HCT116 (cell line): Measurements from ENCODE around the gene NLRC5. TPM values are rescaled to one million over a fixed set of nuclear protein-coding genes. Genes with fewer than 3 reads are reported as not detected.

ENCODE experiments used
- ATAC-seq: fragments of 200-7000 bp; cut with Tn5 transposase; 2 replicates; pipeline ENCODE4 v1.9.1; 2020; ENCODE audit warnings: mild to moderate bottlenecking, moderate library complexity
- BruUV-seq: library from RNA; stranded (reverse); fragments of 400-500 nt; replicated peaks from 2 replicates; lab custom pipeline; 2021; lab: Mats Ljungman, UMichigan
- CTCF ChIA-PET: fragments of 300-600 bp; sonication (Branson Sonifier 250); formaldehyde crosslinking; loops from one replicate; lab custom pipeline; 2021; ENCODE audit warnings: antibody characterized with exemption; lab: Charles Lee
- POLR2A ChIA-PET: fragments of 300-600, 350-600 bp; sonication (Branson Sonifier 250); formaldehyde crosslinking; loops from one replicate; lab custom pipeline; 2021; ENCODE audit warnings: antibody characterized with exemption; lab: Charles Lee
- RAD21 ChIA-PET, 2 experiments: fragments of 300-600 bp; sonication (Branson Sonifier 250); formaldehyde crosslinking; loops; one replicate each; lab custom pipeline; 2023; ENCODE audit warnings: low total read pairs in 2 of 2; ENCODE audit not compliant: uncharacterized antibody in 2 of 2, unreplicated experiment in 2 of 2, low non-redundant PET in 1 of 2; lab: Charles Lee
- DNase-seq: peaks from one replicate; pipeline ENCODE4 v3.0.0-alpha.2; 2010; ENCODE audit warnings: low read depth, low spot score
- H2AFZ ChIP-seq: fragments of 200-600 bp; shearing (Covaris generic), sonication (generic); 2 replicates; pipeline ENCODE4 v1.6.1; 2017; ENCODE audit warnings: low read depth, mixed run types, mixed read lengths, antibody characterized with exemption, low read length; ENCODE audit not compliant: poor library complexity, severe bottlenecking
- H3K27ac ChIP-seq: 2 replicates; pipeline ENCODE4 v1.5.1; 2012; ENCODE audit warnings: low read depth, low read length
- H3K27me3 ChIP-seq: fragments of 200-600 bp; sonication (generic); 2 replicates; pipeline ENCODE4 v1.6.1; 2016; ENCODE audit warnings: mixed run types, low read length, mixed read lengths; ENCODE audit not compliant: insufficient read depth
- H3K36me3 ChIP-seq, 2 experiments: fragments of 200-500 bp in 1 of 2; fragments of 200-600 bp in 1 of 2; sonication (Bioruptor generic) in 1 of 2; sonication (generic) in 1 of 2; 2 replicates each; pipeline versions ENCODE4 v1.5.1 to v1.6.1; 2014 to 2016; ENCODE audit warnings: low read length in 2 of 2, inconsistent platforms in 1 of 2, mixed read lengths in 1 of 2, mixed run types in 1 of 2; ENCODE audit not compliant: insufficient read depth in 2 of 2, control insufficient read depth in 1 of 2
- H3K4me1 ChIP-seq, 2 experiments: fragments of 200-600 bp in 1 of 2; sonication (generic) in 1 of 2; 2 replicates each; pipeline versions ENCODE4 v1.5.1 to v1.6.1; 2012 to 2017; ENCODE audit warnings: low read length in 2 of 2, inconsistent platforms in 1 of 2, mild to moderate bottlenecking in 1 of 2, mixed read lengths in 1 of 2, mixed run types in 1 of 2, moderate library complexity in 1 of 2; ENCODE audit not compliant: insufficient read depth in 2 of 2, control insufficient read depth in 1 of 2
- H3K4me2 ChIP-seq: fragments of 200-600 bp; sonication (generic); 2 replicates; pipeline ENCODE4 v1.6.1; 2017; ENCODE audit warnings: mixed run types, low read length, mixed read lengths
- H3K4me3 ChIP-seq, 2 experiments: fragments of 200-600 bp in 1 of 2; sonication (generic) in 1 of 2; replicated peaks in 1 of 2; 2 replicates each; pipeline ENCODE4 v1.5.1; 2011 to 2016; ENCODE audit warnings: low read length in 2 of 2, control low read depth in 1 of 2, low read depth in 1 of 2, mild to moderate bottlenecking in 1 of 2, mixed read lengths in 1 of 2, mixed run types in 1 of 2
- H3K79me2 ChIP-seq: fragments of 200-600 bp; sonication (generic); 2 replicates; pipeline ENCODE4 v1.6.1; 2017; ENCODE audit warnings: mild to moderate bottlenecking, mixed run types, low read length, moderate library complexity, mixed read lengths; ENCODE audit not compliant: insufficient read depth
- H3K9ac ChIP-seq: fragments of 200-600 bp; sonication (generic); 2 replicates; pipeline ENCODE4 v1.6.1; 2016; ENCODE audit warnings: low read length, mixed read lengths
- H3K9me2 ChIP-seq: fragments of 200-600 bp; sonication (generic), shearing (Covaris generic); 2 replicates; pipeline ENCODE4 v1.6.1; 2017; ENCODE audit warnings: mixed run types, mild to moderate bottlenecking, moderate library complexity; ENCODE audit not compliant: insufficient read depth
- H3K9me3 ChIP-seq, 2 experiments: fragments of 200-500 bp in 1 of 2; fragments of 200-600 bp in 1 of 2; sonication (Bioruptor generic) in 1 of 2; sonication (generic) in 1 of 2; 2 replicates each; pipeline ENCODE4 v1.6.1; 2014 to 2017; ENCODE audit warnings: low read length in 2 of 2, mixed read lengths in 2 of 2, inconsistent platforms in 1 of 2, low read depth in 1 of 2, mild to moderate bottlenecking in 1 of 2, mixed run types in 1 of 2, moderate library complexity in 1 of 2; ENCODE audit not compliant: control insufficient read depth in 1 of 2, insufficient read depth in 1 of 2
- H4K20me1 ChIP-seq: fragments of 200-600 bp; sonication (generic), shearing (Covaris generic); 2 replicates; pipeline ENCODE4 v1.6.1; 2017; ENCODE audit warnings: mixed run types, mild to moderate bottlenecking, moderate library complexity; ENCODE audit not compliant: insufficient read depth
- CBX3 ChIP-seq: IDR thresholded peaks from 2 replicates; pipeline ENCODE4 v1.6.1; 2012; ENCODE audit warnings: low read depth
- CTCF ChIP-seq, 3 experiments: fragments of 200-600 bp in 1 of 3; sonication (generic) in 1 of 3; IDR thresholded peaks in 2 of 3; conservative IDR thresholded peaks in 1 of 3; 2 replicates each; pipeline ENCODE4 v1.5.1; 2012 to 2017; ENCODE audit warnings: low read depth in 2 of 3, low read length in 2 of 3, antibody characterized with exemption in 1 of 3, borderline replicate concordance in 1 of 3, control low read depth in 1 of 3, mild to moderate bottlenecking in 1 of 3, mixed read lengths in 1 of 3, mixed run types in 1 of 3, moderate library complexity in 1 of 3; ENCODE audit not compliant: insufficient read depth in 1 of 3
- ELF1 ChIP-seq: IDR thresholded peaks from 2 replicates; pipeline ENCODE4 v1.6.1; 2012; ENCODE audit warnings: low read depth, borderline replicate concordance
- EZH2 ChIP-seq: fragments of 200-600 bp; sonication (generic); IDR thresholded peaks from 2 replicates; pipeline ENCODE4 v1.6.1; 2017; ENCODE audit warnings: antibody characterized with exemption, mixed run types
- EZH2phosphoT487 ChIP-seq: fragments of 200-600 bp; IDR thresholded peaks from 2 replicates; pipeline ENCODE4 v1.6.1; 2018; ENCODE audit warnings: antibody characterized with exemption, borderline replicate concordance
- JUND ChIP-seq: IDR thresholded peaks from 2 replicates; pipeline ENCODE4 v1.6.1; 2012
- MAX ChIP-seq: IDR thresholded peaks from 2 replicates; pipeline ENCODE4 v1.6.1; 2012
- POLR2A ChIP-seq: IDR thresholded peaks from 2 replicates; pipeline ENCODE4 v1.7.0; 2011; ENCODE audit warnings: borderline replicate concordance; ENCODE audit not compliant: insufficient read depth, insufficient read length; ENCODE audit errors: extremely low read depth
- POLR2AphosphoS5 ChIP-seq: IDR thresholded peaks from 2 replicates; pipeline ENCODE4 v1.6.1; 2011; ENCODE audit warnings: mild to moderate bottlenecking, low read depth, low read length, moderate library complexity
- RAD21 ChIP-seq: IDR thresholded peaks from 2 replicates; pipeline ENCODE4 v1.6.1; 2012; ENCODE audit warnings: low read depth, mild to moderate bottlenecking
- SIN3A ChIP-seq: IDR thresholded peaks from 2 replicates; pipeline ENCODE4 v1.6.1; 2012; ENCODE audit warnings: low read depth
- SP1 ChIP-seq: IDR thresholded peaks from 2 replicates; pipeline ENCODE4 v1.6.1; 2012; ENCODE audit warnings: low read depth
- TCF7L2 ChIP-seq: IDR thresholded peaks from 2 replicates; pipeline ENCODE4 v1.7.0; 2011; ENCODE audit warnings: borderline replicate concordance, inconsistent platforms; ENCODE audit not compliant: insufficient read depth, insufficient read length; ENCODE audit errors: extremely low read depth
- ZNF274 ChIP-seq: fragments of 200-500 bp; sonication (Bioruptor generic); IDR thresholded peaks from 2 replicates; pipeline ENCODE4 v1.6.1; 2014; ENCODE audit warnings: mild to moderate bottlenecking, low read depth, low read length, inconsistent platforms
- intact Hi-C: fragments of 100-400 bp; cut with micrococcal nuclease; formaldehyde crosslinking; loops from 2 replicates; pipeline ENCODE4 v1.10.0; 2022
- total RNA-seq: library from RNA; stranded (reverse); gene quantifications from one replicate; pipeline ENCODE4 v1.2.1, GENCODE V29; 2021; ENCODE audit not compliant: unreplicated experiment
- TF ChIP-seq, protein P1 (sequence below): IDR thresholded peaks from 2 replicates; pipeline ENCODE4 v1.6.1; 2012
- TF ChIP-seq, protein P2 (sequence below): IDR thresholded peaks from 2 replicates; pipeline ENCODE4 v1.6.1; 2011; ENCODE audit warnings: mild to moderate bottlenecking, low read length, moderate library complexity; ENCODE audit not compliant: insufficient replicate concordance; ENCODE audit errors: extremely low read depth

The NLRC5 gene
- total RNA-seq, 1 experiment from 2014 or later, result 10.4 TPM

- no peak overlapping the region for H3K9ac ChIP-seq
- TF ChIP-seq, protein P1, sequence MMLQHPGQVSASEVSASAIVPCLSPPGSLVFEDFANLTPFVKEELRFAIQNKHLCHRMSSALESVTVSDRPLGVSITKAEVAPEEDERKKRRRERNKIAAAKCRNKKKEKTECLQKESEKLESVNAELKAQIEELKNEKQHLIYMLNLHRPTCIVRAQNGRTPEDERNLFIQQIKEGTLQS, result no peak
- TF ChIP-seq SIN3A, result no peak
- no peak for TF ChIP-seq SP1
- TF ChIP-seq JUND, result no peak
- TF ChIP-seq RAD21, result no peak
- TF ChIP-seq, protein P2, sequence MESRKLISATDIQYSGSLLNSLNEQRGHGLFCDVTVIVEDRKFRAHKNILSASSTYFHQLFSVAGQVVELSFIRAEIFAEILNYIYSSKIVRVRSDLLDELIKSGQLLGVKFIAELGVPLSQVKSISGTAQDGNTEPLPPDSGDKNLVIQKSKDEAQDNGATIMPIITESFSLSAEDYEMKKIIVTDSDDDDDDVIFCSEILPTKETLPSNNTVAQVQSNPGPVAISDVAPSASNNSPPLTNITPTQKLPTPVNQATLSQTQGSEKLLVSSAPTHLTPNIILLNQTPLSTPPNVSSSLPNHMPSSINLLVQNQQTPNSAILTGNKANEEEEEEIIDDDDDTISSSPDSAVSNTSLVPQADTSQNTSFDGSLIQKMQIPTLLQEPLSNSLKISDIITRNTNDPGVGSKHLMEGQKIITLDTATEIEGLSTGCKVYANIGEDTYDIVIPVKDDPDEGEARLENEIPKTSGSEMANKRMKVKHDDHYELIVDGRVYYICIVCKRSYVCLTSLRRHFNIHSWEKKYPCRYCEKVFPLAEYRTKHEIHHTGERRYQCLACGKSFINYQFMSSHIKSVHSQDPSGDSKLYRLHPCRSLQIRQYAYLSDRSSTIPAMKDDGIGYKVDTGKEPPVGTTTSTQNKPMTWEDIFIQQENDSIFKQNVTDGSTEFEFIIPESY, result no peak
- no peak for TF ChIP-seq CBX3
- TF ChIP-seq ZNF274, result no peak
- no peak for TF ChIP-seq TCF7L2
- no peak for TF ChIP-seq EZH2
- no peak for TF ChIP-seq MAX
- no peak for TF ChIP-seq POLR2AphosphoS5
- no peak for TF ChIP-seq ELF1
- TF ChIP-seq EZH2phosphoT487, result no peak
- TF ChIP-seq POLR2A, result no peak
- no peak for TF ChIP-seq CTCF (IDR thresholded peaks at IDR 0.05 in 2 of 3, conservative IDR thresholded peaks at IDR 0.05 in 1 of 3; ENCODE audit: borderline replicate concordance in 1 of 3, insufficient read depth in 1 of 3, low read depth in 2 of 3, low read length in 2 of 3)
- TF ChIP-seq, all 23 proteins: peak for 0
- Histone ChIP-seq H3K36me3 (no peaks in the 10 kb centered on the region), H3K27ac (no peak overlapping the region), H3K4me3 (no peak overlapping the region), H4K20me1 (no peaks in the 10 kb centered on the region), H3K9me3 (no peaks in the 10 kb centered on the region), H3K4me1 (peaks cover 0 to 16% of the 10 kb centered on the region in 2 experiments; a peak in 3 of 4 replicates), H3K9me2 (no peaks in the 10 kb centered on the region), H2AFZ (no peak overlapping the region), H3K27me3 (no peaks in the 10 kb centered on the region), H3K4me2 (no peak overlapping the region), H3K79me2 (no peaks in the 10 kb centered on the region)
- CTCF ChIA-PET, result no interaction called here
- no peak for DNase-seq
- POLR2A ChIA-PET, result no interaction called here
- no TSS peak for BruUV-seq
- intact Hi-C loops, result no loop called here
- no peak for ATAC-seq
- RAD21 ChIA-PET, result no interaction called here
These were observed 14.4 kb downstream of the NLRC5 start for GRCh38 chr16:57003439-57004386.
